ENCODE measurements around the gene OR2T33. TPM values are rescaled to one million over a fixed set of nuclear protein-coding genes. Genes with fewer than 3 reads are reported as not detected.
"Not testable (repeated sequence)": the region's sequence is repeated elsewhere in the genome, so short reads cannot be mapped to it uniquely, and the experiment has no call there.

Gene OR2T33
- total RNA-seq, 4 donors from 2014 or later, result not detected

- intact Hi-C loops (cut with DNase I), result no loop called here
- no peaks in the 10 kb centered on the region for H3K27me3 ChIP-seq
- H3K27ac ChIP-seq, result no peak within 1 kb of the TSS
- 79 to 80% methylated on average over 1 of the region's 1 CpG for WGBS, 2 donors
- no peaks in the 10 kb centered on the region for H3K9me3 ChIP-seq
- no peaks in the 10 kb centered on the region for H3K4me1 ChIP-seq
- H3K36me3 ChIP-seq, result no peaks in the 10 kb centered on the region
- no peak for TF ChIP-seq POLR2A (IDR thresholded peaks at IDR 0.05)
- no peak for TF ChIP-seq CTCF (IDR thresholded peaks at IDR 0.05)
- no peak for DNase-seq
- H3K4me3 ChIP-seq, result no peak within 1 kb of the TSS
Measured at GRCh38 chr1:248303324-248303723, 25.5 kb upstream of the OR2T33 start, which contains the start of gene OR2T12. TSS of gene OR2T12 (minus strand) at chr1:248303424. CDS start at chr1:248295578, 7,846 bp downstream.

GRCh38 chr1:248288391-248288790 is 10.6 kb upstream of the OR2T33 start:
- TF ChIP-seq POLR2A (IDR thresholded peaks at IDR 0.05), result no peak
- TF ChIP-seq CTCF (IDR thresholded peaks at IDR 0.05), result no peak
- no peaks in the 10 kb centered on the region for H3K27me3 ChIP-seq
- H3K9me3 ChIP-seq, result no peaks in the 10 kb centered on the region
- H3K4me3 ChIP-seq, result no peak overlapping the region
- DNase-seq, result no peak
- intact Hi-C loops (cut with DNase I), result no loop called here
- 36 to 44% methylated on average over 6 of the region's 6 CpGs for WGBS, 2 donors
- no peak overlapping the region for H3K27ac ChIP-seq
- no peaks in the 10 kb centered on the region for H3K36me3 ChIP-seq
- no peaks in the 10 kb centered on the region for H3K4me1 ChIP-seq

GRCh38 chr1:248273225-248273624 is 4.6 kb downstream of the OR2T33 start:
- H3K4me3 ChIP-seq; H3K4me1 ChIP-seq; H3K9me3 ChIP-seq; H3K36me3 ChIP-seq; H3K27me3 ChIP-seq; intact Hi-C loops (cut with DNase I); H3K27ac ChIP-seq; DNase-seq: not testable (repeated sequence)
- 93% methylated on average over 3 of the region's 16 CpGs; no CpG with 5 or more reads in 1 of the 2 donors for WGBS, 2 donors

DNA sequence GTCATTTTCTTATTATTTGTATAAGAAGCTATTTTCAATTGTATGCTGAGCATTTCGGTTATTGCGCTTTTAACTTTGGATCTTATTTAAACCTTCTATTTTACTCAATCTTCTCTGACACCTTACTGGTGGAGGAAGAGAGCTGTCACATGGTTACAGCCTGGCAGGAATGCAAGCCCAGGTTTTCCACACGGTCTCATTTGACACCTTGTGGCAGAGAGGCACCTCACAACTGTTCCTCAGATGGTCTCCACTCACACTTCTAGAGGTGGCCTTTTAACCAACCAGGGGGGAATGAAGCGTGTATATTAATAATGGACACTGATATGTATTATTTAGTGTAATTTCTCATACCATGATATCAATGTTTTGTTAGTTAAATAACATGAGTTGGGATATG is 9.6 kb downstream of the OR2T33 start:
- no peak overlapping the region for H3K4me3 ChIP-seq
- H3K9me3 ChIP-seq, result no peaks in the 10 kb centered on the region
- H3K27ac ChIP-seq, result no peak overlapping the region
- TF ChIP-seq CTCF (IDR thresholded peaks at IDR 0.05), result no peak
- TF ChIP-seq POLR2A (IDR thresholded peaks at IDR 0.05), result no peak
- intact Hi-C loops (cut with DNase I), result no loop called here
- H3K36me3 ChIP-seq, result no peaks in the 10 kb centered on the region
- DNase-seq, result no peak
- H3K4me1 ChIP-seq, result no peaks in the 10 kb centered on the region
- 51 to 56% methylated on average over 4 of the region's 4 CpGs for WGBS, 2 donors
- H3K27me3 ChIP-seq, result no peaks in the 10 kb centered on the region

- H3K4me1 ChIP-seq; H3K4me3 ChIP-seq; H3K36me3 ChIP-seq; DNase-seq; H3K27ac ChIP-seq; intact Hi-C loops (cut with DNase I); H3K27me3 ChIP-seq: not testable (repeated sequence)
- 43 to 65% methylated on average over 1 of the region's 1 CpG for WGBS, 2 donors
- peaks cover 0 to 11% (median 0%) of the 10 kb centered on the region in 3 donors for H3K9me3 ChIP-seq
Measured at GRCh38 chr1:248259309-248259708, 18.5 kb downstream of the OR2T33 start.

- H3K4me3 ChIP-seq, result no peak overlapping the region
- no peaks in the 10 kb centered on the region for H3K36me3 ChIP-seq
- intact Hi-C loops (cut with DNase I), result no loop called here
- H3K9me3 ChIP-seq, result no peaks in the 10 kb centered on the region
- TF ChIP-seq POLR2A (IDR thresholded peaks at IDR 0.05), result no peak
- TF ChIP-seq CTCF (IDR thresholded peaks at IDR 0.05), result peak in 2 of 6 experiments; percentile 36 to 41
- no peaks in the 10 kb centered on the region for H3K4me1 ChIP-seq
- no peak overlapping the region for H3K27ac ChIP-seq
- 9 to 10% methylated on average over 14 of the region's 14 CpGs for WGBS, 2 donors
- DNase-seq, result no peak
- H3K27me3 ChIP-seq, result no peaks in the 10 kb centered on the region
Measured at GRCh38 chr1:248243204-248243603, 34.6 kb downstream of the OR2T33 start.

Data from esophagus squamous epithelium (tissue), 5 donors.